ENCODE data around the gene AK4.

GRCh38 chr1:65225179-65225578 lies 77.2 kb downstream of the AK4 start:
- TF ChIP-seq CTCF (tag by site-specific recombination; IDR thresholded peaks at IDR 0.05) (no peak), ZNF488 (tag by site-specific recombination; IDR thresholded peaks at IDR 0.05) (no peak), MEIS1 (CRISPR knock-in tag; IDR thresholded peaks at IDR 0.05; ENCODE audit: borderline replicate concordance) (no peak), ZNF274 (IDR thresholded peaks at IDR 0.05; ENCODE audit: low read length) (no peak), ZNF274 (tag by site-specific recombination; IDR thresholded peaks at IDR 0.05; ENCODE audit: borderline replicate concordance) (no peak), ATF2 (tag by site-specific recombination; IDR thresholded peaks at IDR 0.05; ENCODE audit: low read depth) (no peak), TRIM28 (IDR thresholded peaks at IDR 0.05; ENCODE audit: borderline replicate concordance, low read length) (no peak), ZNF416 (tag by site-specific recombination; IDR thresholded peaks at IDR 0.05) (no peak), ZNF121 (tag by site-specific recombination; IDR thresholded peaks at IDR 0.05) (no peak), ZNF24 (tag by site-specific recombination; IDR thresholded peaks at IDR 0.05) (no peak), ZBTB6 (tag by site-specific recombination; IDR thresholded peaks at IDR 0.05) (no peak), ZNF433 (tag by site-specific recombination; IDR thresholded peaks at IDR 0.05; ENCODE audit: low read depth) (no peak)

Measured in HEK293 (cell line).